Measurements from ENCODE around the gene EPHB2.

The EPHB2 gene

GRCh38 chr1:22806584-22806983, 95.9 kb downstream of the EPHB2 start:
- Mint-ChIP-seq H3K27ac (no peak overlapping the region), H3K4me3 (no peak overlapping the region), H3K36me3 (no peaks in the 10 kb centered on the region), H3K4me1 (no peaks in the 10 kb centered on the region), H3K27me3 (peaks cover 10% of the 10 kb centered on the region), H3K9me3 (no peaks in the 10 kb centered on the region)
- DNase-seq (ENCODE audit: low spot score in 2 of 2) (no peak), ATAC-seq (ENCODE audit: low read depth) (no peak)

- Mint-ChIP-seq H3K36me3 (no peaks in the 10 kb centered on the region), H3K9me3 (no peaks in the 10 kb centered on the region), H3K4me1 (no peaks in the 10 kb centered on the region), H3K4me3 (no peak overlapping the region), H3K27me3 (peaks cover 7% of the 10 kb centered on the region), H3K27ac (no peak overlapping the region)
- ATAC-seq (ENCODE audit: low read depth) (no peak), DNase-seq (ENCODE audit: low spot score in 2 of 2) (no peak)
Observed at GRCh38 chr1:22807340-22807739, 96.7 kb downstream of the EPHB2 start.

DNA sequence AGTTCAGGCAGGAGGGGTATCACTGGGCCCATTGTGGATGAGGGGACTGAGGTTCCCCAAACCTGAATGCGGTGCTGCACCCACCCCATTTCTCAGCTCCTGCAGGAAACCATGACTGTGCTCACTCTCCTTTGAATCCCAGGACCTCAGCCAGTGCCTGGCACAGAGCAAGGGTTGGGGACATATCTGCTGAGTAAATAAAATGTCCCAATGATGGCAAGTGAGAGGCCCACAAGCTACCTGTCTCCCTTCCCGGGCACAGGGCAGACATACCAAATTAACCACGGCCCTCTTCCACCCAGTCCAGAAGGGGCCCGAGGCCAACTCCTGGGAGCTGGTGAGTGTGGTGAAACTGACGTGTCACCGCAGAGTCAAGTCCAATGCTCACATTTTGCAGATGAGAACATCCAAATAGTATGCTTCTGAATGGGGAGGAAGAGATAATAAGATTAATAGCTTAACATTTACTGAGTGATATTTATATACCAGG, 97.6 kb downstream of the EPHB2 start:
- Mint-ChIP-seq H3K4me1 (no peaks in the 10 kb centered on the region), H3K4me3 (no peak overlapping the region), H3K27ac (no peak overlapping the region), H3K9me3 (no peaks in the 10 kb centered on the region), H3K27me3 (peaks cover 7% of the 10 kb centered on the region), H3K36me3 (no peaks in the 10 kb centered on the region)
- DNase-seq (ENCODE audit: low spot score in 2 of 2) = no peak
- ATAC-seq (ENCODE audit: low read depth) = no peak

DNA sequence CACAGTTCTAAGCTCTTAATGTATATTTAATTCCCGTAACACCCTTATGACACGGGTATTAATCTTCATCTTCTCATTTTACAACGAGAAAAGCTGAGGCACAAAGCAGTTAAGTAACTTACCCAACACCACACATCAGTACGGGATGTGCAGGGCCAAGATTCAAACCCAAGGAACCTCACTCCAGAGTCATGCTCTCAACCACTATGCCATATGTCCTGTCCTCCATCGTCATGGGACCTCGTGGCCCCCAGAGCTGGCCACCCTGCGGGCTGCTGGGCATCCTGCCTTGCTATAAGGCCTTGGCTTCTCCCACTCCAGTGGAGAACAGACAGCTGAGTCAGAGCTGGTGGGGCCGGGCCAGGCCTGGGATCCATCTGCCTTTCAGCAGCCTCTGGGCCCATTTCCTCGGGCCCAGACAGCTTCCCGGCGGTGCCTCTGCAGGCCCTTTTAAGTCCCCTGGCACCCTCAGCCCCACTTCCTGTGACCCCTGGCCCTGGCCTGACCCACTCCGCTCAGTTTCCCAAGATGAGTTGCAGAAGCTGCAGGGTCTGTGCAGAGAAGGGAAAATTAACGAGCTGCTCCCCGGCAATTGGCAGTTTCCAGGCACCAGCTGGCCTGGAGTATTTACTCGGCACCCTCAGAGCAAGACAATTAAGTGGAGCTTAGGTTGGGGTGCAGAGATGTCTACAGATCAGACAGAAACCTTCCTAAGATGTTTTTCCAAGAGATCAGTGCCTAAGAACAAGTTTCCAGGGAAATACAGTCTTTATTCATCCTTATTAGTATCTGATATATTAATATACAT, 98.2 kb downstream of the EPHB2 start:
- no peak for ATAC-seq (ENCODE audit: low read depth)
- H3K9me3 Mint-ChIP-seq = no peaks in the 10 kb centered on the region
- DNase-seq (ENCODE audit: low spot score in 2 of 2) = no peak
- no peaks in the 10 kb centered on the region for H3K36me3 Mint-ChIP-seq
- peaks cover 7% of the 10 kb centered on the region for H3K27me3 Mint-ChIP-seq
- H3K4me3 Mint-ChIP-seq = no peak overlapping the region
- no peaks in the 10 kb centered on the region for H3K4me1 Mint-ChIP-seq
- H3K27ac Mint-ChIP-seq = no peak overlapping the region

DNA sequence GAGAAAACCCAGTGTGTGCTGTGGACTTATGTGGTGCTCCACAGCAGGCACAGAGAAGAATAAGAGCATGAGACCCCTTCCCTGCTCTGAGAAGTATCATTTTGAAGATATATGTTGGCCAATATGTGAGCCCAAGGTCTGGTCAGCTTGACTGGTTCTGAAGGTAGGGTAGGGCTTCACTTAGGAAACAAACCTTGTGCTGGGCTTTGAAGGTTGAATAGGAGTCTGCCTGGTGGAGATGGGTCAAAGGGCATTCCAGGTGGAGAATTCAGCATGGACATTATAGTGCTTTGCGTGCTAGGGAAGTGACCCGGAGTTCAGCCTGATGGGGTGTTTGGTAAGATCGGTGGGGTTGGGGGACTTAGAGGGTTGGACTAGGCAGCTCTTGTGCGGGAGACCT, 99.1 kb downstream of the EPHB2 start:
- no peaks in the 10 kb centered on the region for H3K4me1 Mint-ChIP-seq
- no peaks in the 10 kb centered on the region for H3K9me3 Mint-ChIP-seq
- H3K27me3 Mint-ChIP-seq = peaks cover 7% of the 10 kb centered on the region
- no peak overlapping the region for H3K4me3 Mint-ChIP-seq
- ATAC-seq (ENCODE audit: low read depth) = no peak
- no peaks in the 10 kb centered on the region for H3K36me3 Mint-ChIP-seq
- no peak overlapping the region for H3K27ac Mint-ChIP-seq
- DNase-seq (ENCODE audit: low spot score in 2 of 2) = no peak

DNA sequence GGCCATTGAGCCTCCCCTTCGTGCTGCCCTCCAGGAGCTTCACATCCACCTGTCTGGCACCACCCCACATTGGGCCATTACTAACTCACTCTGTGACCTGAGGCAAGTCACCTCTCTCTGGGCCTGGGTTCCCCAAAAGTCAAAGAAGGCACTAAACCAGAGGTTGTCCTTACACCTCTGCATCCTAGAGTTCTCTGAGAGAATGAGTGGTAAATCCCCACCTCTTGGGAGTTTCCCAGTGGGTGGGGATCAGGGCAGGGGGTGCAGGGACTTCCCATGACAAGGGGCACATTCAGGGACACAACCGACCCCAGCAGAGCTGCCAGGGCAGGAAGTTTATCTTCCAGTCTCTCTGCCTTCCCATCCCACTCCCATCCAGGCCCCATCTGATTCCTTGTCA, 99.7 kb downstream of the EPHB2 start:
- no peaks in the 10 kb centered on the region for H3K9me3 Mint-ChIP-seq
- no peaks in the 10 kb centered on the region for H3K4me1 Mint-ChIP-seq
- peaks cover 5% of the 10 kb centered on the region for H3K27me3 Mint-ChIP-seq
- no peak overlapping the region for H3K4me3 Mint-ChIP-seq
- H3K36me3 Mint-ChIP-seq = no peaks in the 10 kb centered on the region
- no peak overlapping the region for H3K27ac Mint-ChIP-seq
- DNase-seq (ENCODE audit: low spot score in 2 of 2) = no peak
- ATAC-seq (ENCODE audit: low read depth) = no peak

GRCh38 chr1:22812092-22812880, 101.6 kb downstream of the EPHB2 start:
- no peak overlapping the region for H3K27ac Mint-ChIP-seq
- H3K4me1 Mint-ChIP-seq = no peaks in the 10 kb centered on the region
- no peak for DNase-seq (ENCODE audit: low spot score in 2 of 2)
- no peak for ATAC-seq (ENCODE audit: low read depth)
- no peaks in the 10 kb centered on the region for H3K9me3 Mint-ChIP-seq
- no peaks in the 10 kb centered on the region for H3K36me3 Mint-ChIP-seq
- H3K4me3 Mint-ChIP-seq = no peak overlapping the region
- H3K27me3 Mint-ChIP-seq = peaks cover 2% of the 10 kb centered on the region

DNA sequence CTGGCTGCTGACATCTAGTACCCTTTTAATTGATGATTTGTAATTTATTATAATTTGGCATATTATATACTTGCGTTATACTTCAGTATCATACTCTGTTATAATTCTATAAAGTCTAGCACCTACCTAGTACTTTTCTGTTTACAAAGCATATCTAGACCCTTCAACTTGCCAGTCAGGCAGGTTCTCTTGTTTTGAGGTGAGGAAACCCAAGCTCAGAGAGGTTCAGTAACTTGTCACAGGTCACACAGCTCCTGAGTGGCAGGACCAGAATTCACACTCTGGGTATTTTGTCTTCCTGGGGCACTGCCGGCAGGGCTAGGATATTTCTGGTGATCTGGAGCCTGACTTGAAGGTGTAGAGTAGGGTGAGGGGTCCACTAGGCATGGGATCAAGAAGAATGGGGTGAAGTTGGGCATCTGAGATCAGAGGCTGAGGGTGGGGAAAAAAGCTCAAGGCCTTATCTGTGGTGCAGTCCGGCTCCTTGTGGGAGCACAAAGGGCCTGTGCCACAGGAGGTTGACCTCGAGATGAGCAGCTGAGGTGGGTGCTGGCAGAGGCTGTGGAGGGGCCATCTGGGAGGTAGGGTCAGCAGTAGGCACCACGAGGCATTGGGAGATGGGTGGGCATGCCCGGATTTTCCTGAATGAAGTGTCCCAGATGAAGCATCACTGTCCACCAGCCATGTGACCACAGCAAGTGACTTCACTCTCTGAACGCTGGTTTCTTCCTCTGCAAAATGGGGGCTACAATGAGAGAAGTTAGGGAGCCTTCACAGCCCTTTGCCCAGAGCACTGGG, 102.6 kb downstream of the EPHB2 start:
- no peaks in the 10 kb centered on the region for H3K4me1 Mint-ChIP-seq
- no peak overlapping the region for H3K27ac Mint-ChIP-seq
- H3K36me3 Mint-ChIP-seq = no peaks in the 10 kb centered on the region
- ATAC-seq (ENCODE audit: low read depth) (no peak), DNase-seq (ENCODE audit: low spot score in 2 of 2) (no peak)
- no peaks in the 10 kb centered on the region for H3K9me3 Mint-ChIP-seq
- H3K4me3 Mint-ChIP-seq = no peak overlapping the region
- H3K27me3 Mint-ChIP-seq = peaks cover under 1% of the 10 kb centered on the region

GRCh38 chr1:22814176-22815042, 103.8 kb downstream of the EPHB2 start:
- peaks cover 3% of the 10 kb centered on the region for H3K4me1 Mint-ChIP-seq
- DNase-seq (ENCODE audit: low spot score in 2 of 2) (no peak), ATAC-seq (ENCODE audit: low read depth) (no peak)
- no peak overlapping the region for H3K27ac Mint-ChIP-seq
- no peak overlapping the region for H3K4me3 Mint-ChIP-seq
- H3K36me3 Mint-ChIP-seq = no peaks in the 10 kb centered on the region
- no peaks in the 10 kb centered on the region for H3K9me3 Mint-ChIP-seq
- peaks cover 9% of the 10 kb centered on the region for H3K27me3 Mint-ChIP-seq

- Mint-ChIP-seq H3K4me1 (peaks cover 3% of the 10 kb centered on the region), H3K36me3 (no peaks in the 10 kb centered on the region), H3K27ac (no peak overlapping the region), H3K9me3 (no peaks in the 10 kb centered on the region), H3K27me3 (peaks cover 9% of the 10 kb centered on the region), H3K4me3 (no peak overlapping the region)
- DNase-seq (ENCODE audit: low spot score in 2 of 2) (no peak), ATAC-seq (ENCODE audit: low read depth) (no peak)
Observed at GRCh38 chr1:22815043-22815365, 104.4 kb downstream of the EPHB2 start.

GRCh38 chr1:22815421-22816066, 104.9 kb downstream of the EPHB2 start:
- H3K9me3 Mint-ChIP-seq = no peaks in the 10 kb centered on the region
- H3K27ac Mint-ChIP-seq = no peak overlapping the region
- no peak overlapping the region for H3K4me3 Mint-ChIP-seq
- peaks cover 10% of the 10 kb centered on the region for H3K27me3 Mint-ChIP-seq
- DNase-seq (ENCODE audit: low spot score in 2 of 2) (no peak), ATAC-seq (ENCODE audit: low read depth) (no peak)
- H3K4me1 Mint-ChIP-seq = peaks cover 3% of the 10 kb centered on the region
- no peaks in the 10 kb centered on the region for H3K36me3 Mint-ChIP-seq

DNA sequence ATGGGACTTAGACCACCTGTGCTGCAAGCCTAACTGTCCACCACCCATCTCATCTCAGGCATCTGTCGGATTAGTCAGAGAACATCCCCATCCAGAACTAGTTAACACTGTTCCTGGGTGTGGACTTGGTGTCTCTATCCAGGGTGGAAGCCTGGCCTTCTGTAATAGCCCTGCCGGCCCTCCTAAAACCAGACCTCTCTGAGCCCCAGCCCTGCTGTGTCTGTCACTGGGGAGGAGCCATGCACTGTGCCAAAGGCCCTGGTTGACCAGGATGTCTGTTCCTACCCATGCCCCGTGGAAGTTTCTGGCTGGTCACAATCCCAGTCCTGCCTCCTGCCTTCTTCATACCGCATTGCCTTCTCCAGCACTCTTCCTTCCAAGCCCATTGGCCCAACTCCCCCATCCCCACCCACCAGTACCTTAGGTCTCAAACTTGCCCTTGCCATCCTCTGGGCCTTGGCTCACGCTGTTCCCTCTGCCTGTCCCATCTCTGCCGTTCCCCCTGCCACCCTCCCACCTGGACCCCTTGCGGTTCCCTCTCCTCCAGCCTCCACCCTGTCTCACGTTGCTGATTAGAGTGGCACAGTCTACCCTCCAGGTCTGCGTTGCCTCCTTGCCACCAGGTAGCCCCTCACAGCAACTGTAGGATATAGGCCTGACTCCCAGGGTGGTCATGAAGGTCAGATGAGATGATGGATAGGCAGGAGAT, 105.6 kb downstream of the EPHB2 start:
- H3K9me3 Mint-ChIP-seq = no peaks in the 10 kb centered on the region
- H3K27ac Mint-ChIP-seq = no peak overlapping the region
- DNase-seq (ENCODE audit: low spot score in 2 of 2) (no peak), ATAC-seq (ENCODE audit: low read depth) (no peak)
- peaks cover 3% of the 10 kb centered on the region for H3K4me1 Mint-ChIP-seq
- no peaks in the 10 kb centered on the region for H3K36me3 Mint-ChIP-seq
- H3K27me3 Mint-ChIP-seq = peaks cover 12% of the 10 kb centered on the region
- no peak overlapping the region for H3K4me3 Mint-ChIP-seq
